Endothelial cell of umbilical vein (primary cell): ENCODE measurements around the gene IP6K2. TPM values are rescaled to one million over a fixed set of nuclear protein-coding genes. Genes with fewer than 3 reads are reported as not detected.

ENCODE experiments used
- BruUV-seq: library from RNA; stranded (reverse); fragments of 400-500 nt; replicated peaks from 2 replicates; lab custom pipeline; 2021; lab: Mats Ljungman, UMichigan
- CTCF ChIA-PET: fragments of 300-600, 350-600 bp; sonication (Branson Sonifier 250); formaldehyde crosslinking; loops from one replicate; lab custom pipeline; 2021; ENCODE audit warnings: antibody characterized with exemption, inconsistent platforms; lab: Charles Lee
- POLR2A ChIA-PET: fragments of 300-600, 350-600 bp; sonication (Branson Sonifier 250); formaldehyde crosslinking; loops from one replicate; lab custom pipeline; 2021; ENCODE audit warnings: antibody characterized with exemption, inconsistent platforms; lab: Charles Lee
- DNase-seq: peaks from one replicate; pipeline ENCODE4 v3.0.0-alpha.2; 2011; ENCODE audit warnings: low read depth, low spot score
- FAIRE-seq: peaks from 2 replicates; lab custom pipeline; 2011; peaks lifted over from hg19 to GRCh38; lab: Jason Lieb, UNC
- H2AFZ ChIP-seq: 2 replicates; pipeline ENCODE4 v1.6.0; 2012; ENCODE audit warnings: low read depth, low read length, control low read depth, inconsistent platforms
- H3K27ac ChIP-seq: 2 replicates; pipeline ENCODE4 v1.5.1; 2011; ENCODE audit warnings: low read depth, mild to moderate bottlenecking, control low read depth, low read length, moderate library complexity; ENCODE audit not compliant: insufficient read depth
- H3K27me3 ChIP-seq, 2 experiments: 2 replicates each; pipeline versions ENCODE4 v1.6.0 to v1.6.1; 2011; ENCODE audit warnings: low read length in 2 of 2, mixed read lengths in 1 of 2; ENCODE audit not compliant: control insufficient read depth in 2 of 2, insufficient read depth in 2 of 2
- H3K36me3 ChIP-seq, 2 experiments: 2 replicates in 1 of 2; 3 replicates in 1 of 2; pipeline ENCODE4 v1.5.1; 2011; ENCODE audit warnings: low read length in 2 of 2, mild to moderate bottlenecking in 1 of 2, moderate library complexity in 1 of 2; ENCODE audit not compliant: control insufficient read depth in 2 of 2, insufficient read depth in 2 of 2; ENCODE audit errors: extremely low read depth in 1 of 2
- H3K4me1 ChIP-seq: 3 replicates; pipeline ENCODE4 v1.5.1; 2011; ENCODE audit warnings: mild to moderate bottlenecking, low read length; ENCODE audit not compliant: control insufficient read depth, insufficient read depth; ENCODE audit errors: extremely low read depth
- H3K4me2 ChIP-seq: 2 replicates; pipeline ENCODE4 v1.6.1; 2011; ENCODE audit warnings: low read length, control low read depth, mixed read lengths; ENCODE audit not compliant: insufficient read depth
- H3K4me3 ChIP-seq, 3 experiments: fragments of 200-600 bp in 1 of 3; sonication (generic), shearing (Covaris generic) in 1 of 3; replicated peaks in 1 of 3; 2 replicates each; pipeline ENCODE4 v1.5.1; 2011 to 2016; ENCODE audit warnings: control low read depth in 3 of 3, low read length in 3 of 3, mild to moderate bottlenecking in 2 of 3, inconsistent platforms in 1 of 3, low read depth in 1 of 3, moderate library complexity in 1 of 3; ENCODE audit not compliant: insufficient read depth in 1 of 3
- H3K79me2 ChIP-seq: 2 replicates; pipeline ENCODE4 v1.6.0; 2012; ENCODE audit warnings: low read length, inconsistent platforms; ENCODE audit not compliant: control insufficient read depth, insufficient read depth
- H3K9ac ChIP-seq: replicated peaks from 2 replicates; pipeline ENCODE3; 2011; ENCODE audit warnings: low read length, control low read depth; ENCODE audit not compliant: insufficient read depth; ENCODE audit errors: extremely low read depth
- H3K9me1 ChIP-seq: replicated peaks from 3 replicates; pipeline ENCODE4 v1.6.0; 2011; ENCODE audit warnings: mild to moderate bottlenecking, low read length; ENCODE audit not compliant: control insufficient read depth, insufficient read depth; ENCODE audit errors: extremely low read depth
- H3K9me3 ChIP-seq: replicated peaks from 2 replicates; pipeline ENCODE4 v1.5.1; 2012; ENCODE audit warnings: low read length, inconsistent platforms; ENCODE audit not compliant: control insufficient read depth, insufficient read depth
- H4K20me1 ChIP-seq: replicated peaks from 2 replicates; pipeline ENCODE3; 2011; ENCODE audit warnings: mild to moderate bottlenecking, low read length; ENCODE audit not compliant: control insufficient read depth, insufficient read depth; ENCODE audit errors: extremely low read depth
- CTCF ChIP-seq, 2 donors: IDR thresholded peaks; 1 replicate in 1 of 2; 2 replicates in 1 of 2; pipeline ENCODE4 v1.5.1; 2011; ENCODE audit warnings: low read length in 2 of 2, mild to moderate bottlenecking in 2 of 2, moderate library complexity in 2 of 2, control low read depth in 1 of 2, inconsistent platforms in 1 of 2, low read depth in 1 of 2; ENCODE audit not compliant: insufficient read depth in 1 of 2; ENCODE audit errors: extremely low read depth in 1 of 2
- EZH2 ChIP-seq: IDR thresholded peaks from 2 replicates; pipeline ENCODE4 v1.6.1; 2012; ENCODE audit warnings: borderline replicate concordance, low read depth, mild to moderate bottlenecking, moderate library complexity, low read length, inconsistent platforms; ENCODE audit not compliant: severe bottlenecking
- FOS ChIP-seq: IDR thresholded peaks from 2 replicates; pipeline ENCODE4 v1.6.1; 2011; ENCODE audit warnings: mild to moderate bottlenecking, low read length, moderate library complexity, borderline replicate concordance; ENCODE audit not compliant: insufficient read depth
- GATA2 ChIP-seq: IDR thresholded peaks from 2 replicates; pipeline ENCODE4 v1.7.0; 2011; ENCODE audit warnings: low read depth, mild to moderate bottlenecking, moderate library complexity, mixed read lengths, low read length; ENCODE audit not compliant: insufficient read length, insufficient read depth
- JUN ChIP-seq: IDR thresholded peaks from 2 replicates; pipeline ENCODE4 v1.6.1; 2011; ENCODE audit warnings: borderline replicate concordance, low read depth; ENCODE audit not compliant: insufficient read length, insufficient read depth
- MAX ChIP-seq: IDR thresholded peaks from 2 replicates; pipeline ENCODE4 v1.6.1; 2011; ENCODE audit not compliant: insufficient read depth, insufficient read length
- MYC ChIP-seq: IDR thresholded peaks from one replicate; pipeline ENCODE4 v1.6.1; 2011; ENCODE audit warnings: mild to moderate bottlenecking, low read depth, low read length
- POLR2A ChIP-seq: IDR thresholded peaks from 2 replicates; pipeline ENCODE4 v1.6.1; 2012; ENCODE audit warnings: low read depth, mild to moderate bottlenecking, control low read depth, low read length
- POLR2AphosphoS5 ChIP-seq: IDR thresholded peaks from 2 replicates; pipeline ENCODE4 v1.6.1; 2012; ENCODE audit warnings: low read depth, mild to moderate bottlenecking, control low read depth, low read length, moderate library complexity; ENCODE audit not compliant: insufficient read depth
- dilution Hi-C: fragments of 300-500 bp; cut with MboI; formaldehyde crosslinking; loops from one replicate; pipeline ENCODE4 v1.15.0; 2019; ENCODE audit warnings: low sequenced_read_pairs; ENCODE audit not compliant: extremely low pct_ligation_motif_present
- intact Hi-C: fragments of 100-400 bp; cut with micrococcal nuclease; formaldehyde crosslinking; loops from one replicate; pipeline ENCODE4 v1.10.0; 2022
- polyA plus RNA-seq, 4 experiments: library from polyadenylated mRNA; depleted of rRNA in 3 of 4; stranded (reverse) in 3 of 4; unstranded in 1 of 4; fragments of >200 nt; gene quantifications; 2 replicates each; pipeline versions ENCODE4 v1.2.1 to v1.2.3, GENCODE V29; 2011 to 2012; ENCODE audit warnings: missing spikeins in 1 of 4
- total RNA-seq: library from RNA; stranded (reverse); gene quantifications from 2 replicates; pipeline ENCODE4 v1.2.3, GENCODE V29; 2021

IP6K2 gene
- total and polyA plus RNA-seq, 2 donors (not counting 3 experiments of a cell fraction or from before 2014, with no cell fraction given): 81.8 to 143 TPM

- H3K27ac ChIP-seq: no peak overlapping the region
- peaks cover 15% of the 10 kb centered on the region for H4K20me1 ChIP-seq
- ChIA-PET CTCF (interaction anchor here (0.8 kb wide), 1 partner anchor 10 kb away, joined by 3 read pairs; no protein-coding TSS in a partner anchor), POLR2A (interaction anchor here (0.5 kb wide), 1 partner anchor 48 kb away, joined by 3 read pairs; no protein-coding TSS in a partner anchor)
- intact Hi-C loops (no loop called here), dilution Hi-C loops (no loop called here)
- peaks cover 91% of the 10 kb centered on the region for H3K79me2 ChIP-seq
- DNase-seq (no peak), FAIRE-seq (no peak)
- no peak overlapping the region for H3K9ac ChIP-seq
- TF ChIP-seq POLR2A (no peak), EZH2 (no peak), MAX (no peak), GATA2 (no peak), CTCF (IDR thresholded peaks at IDR 0.05; ENCODE audit: extremely low read depth in 1 of 2, insufficient read depth in 1 of 2, low read depth in 1 of 2, low read length in 2 of 2) (no peak)
- H3K4me1 ChIP-seq: peaks cover 3% of the 10 kb centered on the region
- no peak overlapping the region for H2AFZ ChIP-seq
- H3K9me3 ChIP-seq: no peaks in the 10 kb centered on the region
- no peaks in the 10 kb centered on the region for H3K27me3 ChIP-seq
- BruUV-seq: no TSS peak
- H3K36me3 ChIP-seq: peaks cover 7 to 21% of the 10 kb centered on the region in 2 experiments
- H3K4me2 ChIP-seq: no peak overlapping the region
- no peak overlapping the region for H3K4me3 ChIP-seq
- no peaks in the 10 kb centered on the region for H3K9me1 ChIP-seq
Measured at GRCh38 chr3:48708481-48708889, 8.5 kb downstream of the IP6K2 start.

GRCh38 chr3:48707157-48707556, 9.9 kb downstream of the IP6K2 start:
- Histone ChIP-seq H3K79me2 (peaks cover 92% of the 10 kb centered on the region), H3K9me3 (no peaks in the 10 kb centered on the region), H2AFZ (no peak overlapping the region), H3K27ac (no peak overlapping the region), H3K4me3 (no peak overlapping the region), H3K36me3 (peaks cover 10 to 21% of the 10 kb centered on the region in 2 experiments), H3K4me1 (peaks cover 3% of the 10 kb centered on the region), H3K4me2 (no peak overlapping the region), H4K20me1 (peaks cover 19% of the 10 kb centered on the region), H3K9ac (no peak overlapping the region), H3K9me1 (no peaks in the 10 kb centered on the region), H3K27me3 (no peaks in the 10 kb centered on the region)
- ChIA-PET POLR2A (interaction anchor here (0.7 kb wide), 1 partner anchor 9 kb away, joined by 3 read pairs; no protein-coding TSS in a partner anchor), CTCF (interaction anchor here (0.9 to 2.0 kb wide), 2 partner anchors 8 to 33 kb away, joined by 4 to 5 read pairs; no protein-coding TSS in a partner anchor)
- dilution Hi-C loops (no loop called here), intact Hi-C loops (no loop called here)
- DNase-seq (no peak), FAIRE-seq (no peak)
- no peak for TF ChIP-seq JUN
- TF ChIP-seq EZH2: no peak
- TF ChIP-seq GATA2: no peak
- TF ChIP-seq MAX: no peak
- no peak for TF ChIP-seq CTCF (IDR thresholded peaks at IDR 0.05; ENCODE audit: extremely low read depth in 1 of 2, insufficient read depth in 1 of 2, low read depth in 1 of 2, low read length in 2 of 2)
- TF ChIP-seq POLR2A: no peak
- no peak for TF ChIP-seq POLR2AphosphoS5
- TF ChIP-seq FOS: no peak
- no peak for TF ChIP-seq MYC
- no TSS peak for BruUV-seq
